HG03139 (cell line): ENCODE measurements around the gene SP9.

ENCODE experiments used
- ATAC-seq: cut with Tn5 transposase; IDR thresholded peaks from one replicate; pipeline ENCODE4 v1.9.1; 2021; ENCODE audit not compliant: unreplicated experiment

Gene SP9

GRCh38 chr2:174334781-174335251, at the start of gene SP9:
TSS of gene SP9 (plus strand) at chr2:174334954. CDS start at chr2:174335093, 139 bp downstream.
- ATAC-seq = no peak

GRCh38 chr2:174286172-174286571, 48.6 kb upstream of the SP9 start:
- no peak for ATAC-seq

- ATAC-seq = no peak
Measured at GRCh38 chr2:174292908-174293307, 41.8 kb upstream of the SP9 start.

- no peak for ATAC-seq
Measured at GRCh38 chr2:174300114-174300513, 34.6 kb upstream of the SP9 start.

- no peak for ATAC-seq
Measured at GRCh38 chr2:174312581-174313234, 22.0 kb upstream of the SP9 start.

GRCh38 chr2:174322149-174322548, 12.6 kb upstream of the SP9 start:
- ATAC-seq = no peak

- no peak for ATAC-seq
Measured at GRCh38 chr2:174322746-174323145, 12.0 kb upstream of the SP9 start.

- ATAC-seq = no peak
Measured at GRCh38 chr2:174324530-174324929, 10.2 kb upstream of the SP9 start.

GRCh38 chr2:174325373-174326160, 9.2 kb upstream of the SP9 start:
- no peak for ATAC-seq

GRCh38 chr2:174326161-174327020, 8.4 kb upstream of the SP9 start:
- ATAC-seq = no peak

- no peak for ATAC-seq
Measured at GRCh38 chr2:174327021-174327840, 7.5 kb upstream of the SP9 start.

GRCh38 chr2:174327841-174328113, 7.0 kb upstream of the SP9 start:
- no peak for ATAC-seq

GRCh38 chr2:174328114-174328960, 6.4 kb upstream of the SP9 start:
- ATAC-seq = no peak

GRCh38 chr2:174328961-174329715, 5.6 kb upstream of the SP9 start:
- ATAC-seq = no peak

GRCh38 chr2:174330945-174331594, 3.7 kb upstream of the SP9 start:
- no peak for ATAC-seq

- ATAC-seq = no peak
Measured at GRCh38 chr2:174331595-174332216, 3.0 kb upstream of the SP9 start.

- no peak for ATAC-seq
Measured at GRCh38 chr2:174332217-174332963, 2.4 kb upstream of the SP9 start.

GRCh38 chr2:174333017-174333371, 1.8 kb upstream of the SP9 start:
- ATAC-seq = no peak
